Fibroblast of skin of left biceps (primary cell): Measurements from ENCODE around the gene STRN.
"Not testable (repeated sequence)": the region's sequence is repeated elsewhere in the genome, so short reads cannot be mapped to it uniquely, and the experiment has no call there.

Source experiments
- DNase-seq, 2 experiments: peaks; one replicate each; pipeline ENCODE4 v3.0.0-alpha.2; 2013; ENCODE audit warnings: low read depth in 2 of 2

Gene STRN

GRCh38 chr2:36912695-36913094 lies 53.6 kb downstream of the STRN start:
- DNase-seq: no peak

GRCh38 chr2:36911012-36911411 lies 55.3 kb downstream of the STRN start:
- DNase-seq: no peak

- DNase-seq: no peak
Observed at GRCh38 chr2:36906277-36906676, 60.1 kb downstream of the STRN start.

- DNase-seq: no peak
Observed at GRCh38 chr2:36904636-36905035, 61.7 kb downstream of the STRN start.

- DNase-seq: no peak
Observed at GRCh38 chr2:36902385-36903120, 63.8 kb downstream of the STRN start.

- DNase-seq: no peak
Observed at GRCh38 chr2:36892805-36893204, 73.5 kb downstream of the STRN start.

- DNase-seq: peak; percentile 84 to 89
Observed at GRCh38 chr2:36889795-36890194, 76.5 kb downstream of the STRN start.

GRCh38 chr2:36887095-36887494 lies 79.2 kb downstream of the STRN start:
- not testable (repeated sequence) for DNase-seq

GRCh38 chr2:36886664-36887063 lies 79.7 kb downstream of the STRN start:
- peak in 1 of 2 experiments; percentile 27 for DNase-seq

GRCh38 chr2:36885605-36886004 lies 80.7 kb downstream of the STRN start:
- DNase-seq: no peak

GRCh38 chr2:36882532-36882931 lies 83.8 kb downstream of the STRN start:
- no peak for DNase-seq

- DNase-seq: no peak
Observed at GRCh38 chr2:36881816-36882215, 84.5 kb downstream of the STRN start.

- DNase-seq: no peak
Observed at GRCh38 chr2:36878429-36878828, 87.9 kb downstream of the STRN start.

GRCh38 chr2:36871068-36871707 lies 95.1 kb downstream of the STRN start:
- DNase-seq: no peak

- DNase-seq: no peak
Observed at GRCh38 chr2:36869606-36870005, 96.7 kb downstream of the STRN start.

GRCh38 chr2:36861896-36862295 lies 104.4 kb downstream of the STRN start:
- DNase-seq: no peak

- no peak for DNase-seq
Observed at GRCh38 chr2:36859366-36859792, 107.0 kb downstream of the STRN start.

GRCh38 chr2:36858551-36859365 lies 107.6 kb downstream of the STRN start:
- DNase-seq: no peak

- DNase-seq: no peak
Observed at GRCh38 chr2:36857713-36858112, 108.6 kb downstream of the STRN start.

GRCh38 chr2:36855429-36855828 lies 110.9 kb downstream of the STRN start:
- DNase-seq: no peak

- DNase-seq: no peak
Observed at GRCh38 chr2:36854241-36854640, 112.1 kb downstream of the STRN start.

- no peak for DNase-seq
Observed at GRCh38 chr2:36849265-36849664, 117.1 kb downstream of the STRN start.

- DNase-seq: no peak
Observed at GRCh38 chr2:36843838-36844237, 122.5 kb downstream of the STRN start.
